IMR-90 (cell line): Measurements from ENCODE around the gene NFATC3. TPM values are rescaled to one million over a fixed set of nuclear protein-coding genes. Genes with fewer than 3 reads are reported as not detected.

Experiments
- ATAC-seq: fragments of 200-7000 bp; cut with Tn5 transposase; 2 replicates; pipeline ENCODE4 v1.9.1; 2020; ENCODE audit warnings: low read depth, mild to moderate bottlenecking, moderate library complexity
- BruUV-seq: library from RNA; stranded (reverse); fragments of 400-500 nt; replicated peaks from 2 replicates; lab custom pipeline; 2021; lab: Mats Ljungman, UMichigan
- CTCF ChIA-PET: fragments of 300-600 bp; formaldehyde crosslinking; extraction: SDS; loops from one replicate; lab custom pipeline; 2021; ENCODE audit warnings: antibody characterized with exemption; lab: Yijun Ruan, JAX
- POLR2A ChIA-PET: fragments of 300-600 bp; sonication (Branson Sonifier 250); formaldehyde crosslinking; loops from one replicate; lab custom pipeline; 2022; ENCODE audit warnings: antibody characterized with exemption; ENCODE audit not compliant: unreplicated experiment; lab: Charles Lee
- DNase-seq: peaks from one replicate; pipeline ENCODE4 v3.0.0; 2013
- H2AFZ ChIP-seq: replicated peaks from 2 replicates; pipeline ENCODE3; 2013; ENCODE audit warnings: low read length, mild to moderate bottlenecking; ENCODE audit not compliant: poor library complexity
- H2AK5ac ChIP-seq: 2 replicates; pipeline ENCODE4 v1.6.1; 2013; ENCODE audit warnings: low read depth, low read length, inconsistent platforms
- H2AK9ac ChIP-seq: replicated peaks from 2 replicates; pipeline ENCODE3; 2013; ENCODE audit warnings: mild to moderate bottlenecking, low read depth, low read length, moderate library complexity; ENCODE audit not compliant: poor library complexity
- H2BK120ac ChIP-seq: 2 replicates; pipeline ENCODE4 v1.6.1; 2013; ENCODE audit warnings: low read depth, low read length, inconsistent platforms
- H2BK15ac ChIP-seq: 3 replicates; pipeline ENCODE4 v1.6.1; 2013; ENCODE audit warnings: low read depth, low read length, inconsistent platforms
- H2BK20ac ChIP-seq: 2 replicates; pipeline ENCODE4 v1.6.1; 2013; ENCODE audit warnings: low read depth, mild to moderate bottlenecking, inconsistent platforms, low read length, moderate library complexity
- H2BK5ac ChIP-seq: 2 replicates; pipeline ENCODE4 v1.6.1; 2013; ENCODE audit warnings: mild to moderate bottlenecking, low read depth, low read length, inconsistent platforms; ENCODE audit not compliant: poor library complexity, severe bottlenecking
- H3K14ac ChIP-seq: replicated peaks from 2 replicates; pipeline ENCODE4 v1.6.1; 2013; ENCODE audit warnings: low read depth, low read length, inconsistent platforms
- H3K18ac ChIP-seq: 2 replicates; pipeline ENCODE4 v1.6.1; 2013; ENCODE audit warnings: low read depth, low read length, control low read depth
- H3K23ac ChIP-seq: 2 replicates; pipeline ENCODE4 v1.6.1; 2013; ENCODE audit warnings: low read depth, low read length, inconsistent platforms
- H3K27ac ChIP-seq: 2 replicates; pipeline ENCODE4 v1.5.1; 2013; ENCODE audit warnings: mild to moderate bottlenecking, control low read depth, low read length; ENCODE audit not compliant: insufficient read depth
- H3K27me3 ChIP-seq: 2 replicates; pipeline ENCODE4 v1.6.1; 2013; ENCODE audit warnings: low read length; ENCODE audit not compliant: control insufficient read depth, insufficient read depth
- H3K36me3 ChIP-seq: 2 replicates; pipeline ENCODE4 v1.6.1; 2013; ENCODE audit warnings: low read length, mixed read lengths; ENCODE audit not compliant: control insufficient read depth, insufficient read depth
- H3K4ac ChIP-seq: 2 replicates; pipeline ENCODE4 v1.6.1; 2013; ENCODE audit warnings: low read depth, low read length, inconsistent platforms
- H3K4me1 ChIP-seq: 2 replicates; pipeline ENCODE4 v1.6.1; 2013; ENCODE audit warnings: low read length, mixed read lengths; ENCODE audit not compliant: control insufficient read depth, insufficient read depth
- H3K4me2 ChIP-seq: 2 replicates; pipeline ENCODE4 v1.6.1; 2013; ENCODE audit warnings: low read depth, mild to moderate bottlenecking, control low read depth, low read length, moderate library complexity
- H3K4me3 ChIP-seq: 2 replicates; pipeline ENCODE4 v1.5.1; 2013; ENCODE audit warnings: low read depth, mild to moderate bottlenecking, control low read depth, low read length, moderate library complexity; ENCODE audit not compliant: insufficient read depth
- H3K56ac ChIP-seq: 2 replicates; pipeline ENCODE4 v1.6.1; 2013; ENCODE audit warnings: low read length, inconsistent platforms; ENCODE audit not compliant: insufficient read depth; ENCODE audit errors: extremely low read depth
- H3K79me1 ChIP-seq, 2 experiments: 2 replicates each; pipeline ENCODE4 v1.6.1; 2013; ENCODE audit warnings: low read length in 2 of 2, inconsistent platforms in 1 of 2, low read depth in 1 of 2
- H3K9ac ChIP-seq: 2 replicates; pipeline ENCODE4 v1.6.1; 2013; ENCODE audit warnings: low read depth, low read length, control low read depth
- H3K9me1 ChIP-seq: 2 replicates; pipeline ENCODE4 v1.6.1; 2013; ENCODE audit warnings: low read length, inconsistent platforms; ENCODE audit not compliant: insufficient read depth
- H3K9me3 ChIP-seq: 2 replicates; pipeline ENCODE4 v1.6.1; 2013; ENCODE audit warnings: low read length; ENCODE audit not compliant: control insufficient read depth, insufficient read depth
- H4K20me1 ChIP-seq: 2 replicates; pipeline ENCODE4 v1.6.1; 2013; ENCODE audit warnings: low read length, inconsistent platforms; ENCODE audit not compliant: insufficient read depth
- H4K5ac ChIP-seq: 2 replicates; pipeline ENCODE4 v1.6.1; 2013; ENCODE audit warnings: mild to moderate bottlenecking, low read depth, low read length, control low read depth
- H4K8ac ChIP-seq, 2 experiments: 2 replicates each; pipeline ENCODE4 v1.6.1; 2013; ENCODE audit warnings: low read depth in 2 of 2, low read length in 2 of 2, control low read depth in 1 of 2, inconsistent platforms in 1 of 2
- H4K91ac ChIP-seq: 2 replicates; pipeline ENCODE4 v1.6.1; 2013; ENCODE audit warnings: low read depth, low read length, inconsistent platforms; ENCODE audit not compliant: insufficient read depth
- BHLHE40 ChIP-seq: fragments of 150-350 bp; IDR thresholded peaks from 2 replicates; pipeline ENCODE4 v1.6.1; 2016; ENCODE audit warnings: mild to moderate bottlenecking, low read depth, low read length
- CEBPB ChIP-seq: IDR thresholded peaks from 2 replicates; pipeline ENCODE4 v1.6.1; 2012; ENCODE audit warnings: low read depth, low read length, improper control_type of control experiment
- CHD1 ChIP-seq: IDR thresholded peaks from 2 replicates; pipeline ENCODE4 v1.6.1; 2012; ENCODE audit warnings: low read depth, low read length, improper control_type of control experiment
- MAFK ChIP-seq: IDR thresholded peaks from 2 replicates; pipeline ENCODE4 v1.6.1; 2012; ENCODE audit warnings: low read depth, low read length, improper control_type of control experiment
- NFE2L2 ChIP-seq: fragments of 150-350 bp; IDR thresholded peaks from 2 replicates; pipeline ENCODE4 v1.6.1; 2016; ENCODE audit warnings: low read depth, mild to moderate bottlenecking, low read length
- RFX5 ChIP-seq: IDR thresholded peaks from 2 replicates; pipeline ENCODE4 v1.8.0; 2012; ENCODE audit warnings: low read depth, mild to moderate bottlenecking, low read length, moderate library complexity
- WGBS, 2 experiments: methylation state at CpG; one replicate each; pipeline versions ENCODE4 v1.1.5 to v1.1.7; 2013; ENCODE audit warnings: missing lambda C conversion rate in 2 of 2; ENCODE audit not compliant: insufficient read length in 1 of 2; ENCODE audit errors: extremely low coverage in 2 of 2; 5-methylcytosine and 5-hydroxymethylcytosine counted together
- dilution Hi-C: fragments of 300-500 bp; cut with HindIII; formaldehyde crosslinking; loops from one replicate; pipeline ENCODE4 v1.14.3; 2018; ENCODE audit warnings: low sequenced_read_pairs; ENCODE audit not compliant: unreplicated experiment
- in situ Hi-C: fragments of 300-500 bp; cut with MboI; formaldehyde crosslinking; loops from 3 replicates; pipeline ENCODE4 v1.14.3; 2019; ENCODE audit warnings: low sequenced_read_pairs, inconsistent platforms, mixed read lengths
- intact Hi-C: fragments of 100-400 bp; cut with micrococcal nuclease; formaldehyde crosslinking; loops from 2 replicates; pipeline ENCODE4 v1.10.0; 2022
- polyA plus RNA-seq, 3 experiments: library from polyadenylated mRNA; depleted of rRNA; stranded (reverse); fragments of >200 nt; gene quantifications; 2 replicates each; pipeline ENCODE4 v1.2.3, GENCODE V29; 2012; ENCODE audit warnings: low replicate concordance in 1 of 3
- total RNA-seq: library from RNA; depleted of rRNA; stranded (reverse); fragments of >200 nt; gene quantifications from 2 replicates; pipeline ENCODE4 v1.2.3, GENCODE V29; 2012
- TF ChIP-seq, protein P1 (sequence below): conservative IDR thresholded peaks from 2 replicates; pipeline ENCODE4 v1.5.1; 2012; ENCODE audit warnings: mild to moderate bottlenecking, low read depth, low read length, improper control_type of control experiment

NFATC3 gene
- total and polyA plus RNA-seq, 2 of the 4 experiments (the other 2 are of a cell fraction): 6.3 to 21.5 TPM

DNA sequence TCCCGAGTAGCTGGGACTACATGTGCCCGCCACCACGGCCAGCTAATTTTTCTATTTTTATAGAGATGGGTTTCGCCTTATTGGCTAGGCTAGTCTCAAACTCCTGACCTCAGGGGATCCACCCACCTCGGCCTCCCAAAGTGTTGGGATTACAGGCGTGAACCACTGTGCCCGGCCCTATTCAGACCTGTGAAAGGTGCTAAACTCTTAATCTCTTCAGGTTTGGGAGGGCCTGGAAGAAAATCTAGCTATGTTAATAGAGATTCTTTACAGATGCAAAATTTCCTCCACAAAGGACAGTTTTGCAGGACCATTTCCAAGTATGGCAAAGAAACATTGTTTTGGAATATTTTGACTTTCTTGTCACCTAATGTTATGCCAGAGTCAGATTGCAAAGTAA lies 156.9 kb downstream of the NFATC3 start:
- Histone ChIP-seq H3K9me1 (peaks cover 19% of the 10 kb centered on the region), H3K9me3 (no peaks in the 10 kb centered on the region), H3K4ac (no peak overlapping the region), H3K4me3 (no peak overlapping the region), H2AFZ (no peak overlapping the region), H3K36me3 (no peaks in the 10 kb centered on the region), H4K5ac (no peak overlapping the region), H3K18ac (no peak overlapping the region), H3K14ac (no peak overlapping the region), H2BK120ac (no peak overlapping the region), H2BK5ac (no peak overlapping the region), H2AK5ac (no peak overlapping the region), H2BK15ac (no peak overlapping the region), H3K27me3 (no peaks in the 10 kb centered on the region), H3K9ac (no peak overlapping the region), H2AK9ac (no peak overlapping the region), H3K4me1 (peaks cover 15% of the 10 kb centered on the region), H2BK20ac (no peak overlapping the region), H4K20me1 (no peaks in the 10 kb centered on the region), H3K79me1 (peaks cover 24 to 32% of the 10 kb centered on the region in 2 experiments), H3K27ac (no peak overlapping the region), H3K56ac (no peak overlapping the region), H4K8ac (no peak overlapping the region), H3K23ac (no peak overlapping the region), H3K4me2 (no peak overlapping the region), H4K91ac (no peak overlapping the region)
- ChIA-PET CTCF (no interaction called here), POLR2A (no interaction called here)
- in situ Hi-C loops (no loop called here), intact Hi-C loops (no loop called here), dilution Hi-C loops (no loop called here)
- TF ChIP-seq NFE2L2 (no peak), BHLHE40 (no peak), CEBPB (no peak), CHD1 (no peak), RFX5 (no peak), MAFK (no peak)
- TF ChIP-seq, protein P1, sequence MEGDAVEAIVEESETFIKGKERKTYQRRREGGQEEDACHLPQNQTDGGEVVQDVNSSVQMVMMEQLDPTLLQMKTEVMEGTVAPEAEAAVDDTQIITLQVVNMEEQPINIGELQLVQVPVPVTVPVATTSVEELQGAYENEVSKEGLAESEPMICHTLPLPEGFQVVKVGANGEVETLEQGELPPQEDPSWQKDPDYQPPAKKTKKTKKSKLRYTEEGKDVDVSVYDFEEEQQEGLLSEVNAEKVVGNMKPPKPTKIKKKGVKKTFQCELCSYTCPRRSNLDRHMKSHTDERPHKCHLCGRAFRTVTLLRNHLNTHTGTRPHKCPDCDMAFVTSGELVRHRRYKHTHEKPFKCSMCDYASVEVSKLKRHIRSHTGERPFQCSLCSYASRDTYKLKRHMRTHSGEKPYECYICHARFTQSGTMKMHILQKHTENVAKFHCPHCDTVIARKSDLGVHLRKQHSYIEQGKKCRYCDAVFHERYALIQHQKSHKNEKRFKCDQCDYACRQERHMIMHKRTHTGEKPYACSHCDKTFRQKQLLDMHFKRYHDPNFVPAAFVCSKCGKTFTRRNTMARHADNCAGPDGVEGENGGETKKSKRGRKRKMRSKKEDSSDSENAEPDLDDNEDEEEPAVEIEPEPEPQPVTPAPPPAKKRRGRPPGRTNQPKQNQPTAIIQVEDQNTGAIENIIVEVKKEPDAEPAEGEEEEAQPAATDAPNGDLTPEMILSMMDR: no peak
- DNase-seq (no peak), ATAC-seq (no peak)
- WGBS, 2 experiments: no CpG with 5 or more reads among the region's 7 CpGs
- no TSS peak for BruUV-seq
